NT2/D1 (cell line): Measurements from ENCODE around the gene CHCHD4.

Source experiments
- YY1 ChIP-seq: IDR thresholded peaks from 2 replicates; pipeline ENCODE4 v1.6.1; 2011; ENCODE audit not compliant: insufficient read length, insufficient read depth
- ZNF274 ChIP-seq: IDR thresholded peaks from 2 replicates; pipeline ENCODE4 v1.6.1; 2011; ENCODE audit warnings: mild to moderate bottlenecking, low read depth, low read length

DNA sequence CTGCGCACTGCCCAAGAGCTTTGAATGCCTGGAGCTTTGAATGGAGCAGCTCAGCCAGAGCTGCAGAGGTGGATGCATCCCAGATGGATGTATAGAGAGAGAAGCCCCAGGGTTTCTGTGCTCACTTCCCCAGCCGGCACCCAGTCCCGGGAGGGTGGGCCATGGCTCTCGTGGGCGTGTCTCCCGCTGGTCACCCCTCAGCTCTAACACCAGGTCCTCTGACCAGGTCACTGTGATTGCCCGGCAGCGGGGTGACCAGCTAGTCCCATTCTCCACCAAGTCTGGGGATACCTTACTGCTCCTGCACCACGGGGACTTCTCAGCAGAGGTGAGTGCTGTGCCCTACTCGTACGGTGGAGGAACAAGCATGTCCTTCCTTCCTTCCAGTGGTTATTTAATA, 10.9 kb upstream of the CHCHD4 start:
- no peak for TF ChIP-seq YY1
- no peak for TF ChIP-seq ZNF274
